IPS-20b (cell line): ENCODE data around the gene GP9.

Experiments used
- H3K27ac ChIP-seq: one replicate; pipeline ENCODE4 v1.5.1; 2013; ENCODE audit warnings: low read length
- H3K27me3 ChIP-seq: 2 replicates; pipeline ENCODE4 v1.6.1; 2013; ENCODE audit warnings: mild to moderate bottlenecking, low read length, inconsistent platforms; ENCODE audit not compliant: insufficient read depth
- H3K36me3 ChIP-seq: 2 replicates; pipeline ENCODE4 v1.6.1; 2013; ENCODE audit warnings: low read depth, mild to moderate bottlenecking, inconsistent platforms, low read length, moderate library complexity; ENCODE audit not compliant: insufficient read depth
- H3K4me1 ChIP-seq: 2 replicates; pipeline ENCODE4 v1.6.1; 2013; ENCODE audit warnings: mild to moderate bottlenecking, control low read depth, inconsistent platforms, low read length, moderate library complexity; ENCODE audit not compliant: insufficient read depth
- H3K4me3 ChIP-seq: 2 replicates; pipeline ENCODE4 v1.5.1; 2013; ENCODE audit warnings: mild to moderate bottlenecking, low read length, inconsistent platforms
- H3K9ac ChIP-seq: 2 replicates; pipeline ENCODE4 v1.6.1; 2013; ENCODE audit warnings: low read depth, mild to moderate bottlenecking, inconsistent platforms, low read length, moderate library complexity
- H3K9me3 ChIP-seq: 2 replicates; pipeline ENCODE4 v1.6.1; 2013; ENCODE audit warnings: mild to moderate bottlenecking, low read depth, low read length, inconsistent platforms; ENCODE audit not compliant: insufficient read depth

GP9 gene

GRCh38 chr3:129040039-129040336, 20.6 kb upstream of the GP9 start:
- no peak overlapping the region for H3K27ac ChIP-seq
- no peaks in the 10 kb centered on the region for H3K36me3 ChIP-seq
- no peak overlapping the region for H3K9ac ChIP-seq
- H3K4me3 ChIP-seq: no peak overlapping the region
- H3K9me3 ChIP-seq: no peaks in the 10 kb centered on the region
- H3K4me1 ChIP-seq: no peaks in the 10 kb centered on the region
- H3K27me3 ChIP-seq: no peaks in the 10 kb centered on the region

GRCh38 chr3:129040579-129041300, 19.8 kb upstream of the GP9 start:
- no peaks in the 10 kb centered on the region for H3K4me1 ChIP-seq
- H3K4me3 ChIP-seq: no peak overlapping the region
- H3K9ac ChIP-seq: no peak overlapping the region
- no peaks in the 10 kb centered on the region for H3K36me3 ChIP-seq
- H3K27me3 ChIP-seq: no peaks in the 10 kb centered on the region
- H3K27ac ChIP-seq: no peak overlapping the region
- H3K9me3 ChIP-seq: no peaks in the 10 kb centered on the region

- no peaks in the 10 kb centered on the region for H3K36me3 ChIP-seq
- H3K4me3 ChIP-seq: no peak overlapping the region
- H3K27ac ChIP-seq: no peak overlapping the region
- no peaks in the 10 kb centered on the region; the same call in 1 of the 2 replicates for H3K27me3 ChIP-seq
- H3K9ac ChIP-seq: no peak overlapping the region
- no peaks in the 10 kb centered on the region for H3K4me1 ChIP-seq
- H3K9me3 ChIP-seq: no peaks in the 10 kb centered on the region
Measured at GRCh38 chr3:129045675-129046036, 14.9 kb upstream of the GP9 start.

GRCh38 chr3:129046037-129046731, 14.4 kb upstream of the GP9 start:
- H3K4me1 ChIP-seq: no peaks in the 10 kb centered on the region
- no peak overlapping the region for H3K9ac ChIP-seq
- no peak overlapping the region for H3K4me3 ChIP-seq
- H3K27me3 ChIP-seq: no peaks in the 10 kb centered on the region; the same call in 1 of the 2 replicates
- no peak overlapping the region for H3K27ac ChIP-seq
- H3K36me3 ChIP-seq: no peaks in the 10 kb centered on the region
- no peaks in the 10 kb centered on the region for H3K9me3 ChIP-seq

- H3K27ac ChIP-seq: no peak overlapping the region
- no peaks in the 10 kb centered on the region for H3K9me3 ChIP-seq
- no peak overlapping the region for H3K9ac ChIP-seq
- no peaks in the 10 kb centered on the region; the same call in 1 of the 2 replicates for H3K27me3 ChIP-seq
- no peaks in the 10 kb centered on the region for H3K4me1 ChIP-seq
- H3K36me3 ChIP-seq: no peaks in the 10 kb centered on the region
- no peak overlapping the region for H3K4me3 ChIP-seq
Measured at GRCh38 chr3:129046732-129047552, 13.6 kb upstream of the GP9 start.

- no peaks in the 10 kb centered on the region; the same call in 1 of the 2 replicates for H3K27me3 ChIP-seq
- no peaks in the 10 kb centered on the region for H3K9me3 ChIP-seq
- no peaks in the 10 kb centered on the region for H3K36me3 ChIP-seq
- no peak overlapping the region for H3K4me3 ChIP-seq
- H3K4me1 ChIP-seq: no peaks in the 10 kb centered on the region
- H3K9ac ChIP-seq: no peak overlapping the region
- no peak overlapping the region for H3K27ac ChIP-seq
Measured at GRCh38 chr3:129047553-129047839, 13.1 kb upstream of the GP9 start.

GRCh38 chr3:129050556-129051295, 9.9 kb upstream of the GP9 start:
- Histone ChIP-seq H3K27me3 (no peaks in the 10 kb centered on the region; the same call in 1 of the 2 replicates), H3K4me1 (no peaks in the 10 kb centered on the region), H3K9me3 (no peaks in the 10 kb centered on the region), H3K9ac (no peak overlapping the region), H3K27ac (no peak overlapping the region), H3K36me3 (no peaks in the 10 kb centered on the region), H3K4me3 (no peak overlapping the region)

GRCh38 chr3:129051871-129052340, 8.7 kb upstream of the GP9 start:
- H3K27me3 ChIP-seq: no peaks in the 10 kb centered on the region; the same call in 1 of the 2 replicates
- no peak overlapping the region for H3K27ac ChIP-seq
- H3K4me3 ChIP-seq: no peak overlapping the region
- no peaks in the 10 kb centered on the region for H3K4me1 ChIP-seq
- H3K9ac ChIP-seq: no peak overlapping the region
- no peaks in the 10 kb centered on the region for H3K9me3 ChIP-seq
- H3K36me3 ChIP-seq: no peaks in the 10 kb centered on the region

- Histone ChIP-seq H3K4me1 (no peaks in the 10 kb centered on the region), H3K4me3 (no peak overlapping the region), H3K27ac (no peak overlapping the region), H3K9ac (no peak overlapping the region), H3K36me3 (no peaks in the 10 kb centered on the region), H3K27me3 (no peaks in the 10 kb centered on the region), H3K9me3 (no peaks in the 10 kb centered on the region)
Measured at GRCh38 chr3:129052675-129053074, 7.9 kb upstream of the GP9 start.

- H3K4me3 ChIP-seq: no peak overlapping the region
- H3K9me3 ChIP-seq: no peaks in the 10 kb centered on the region
- H3K36me3 ChIP-seq: no peaks in the 10 kb centered on the region
- no peak overlapping the region for H3K9ac ChIP-seq
- H3K27me3 ChIP-seq: no peaks in the 10 kb centered on the region
- no peaks in the 10 kb centered on the region for H3K4me1 ChIP-seq
- H3K27ac ChIP-seq: no peak overlapping the region
Measured at GRCh38 chr3:129054605-129055104, 5.9 kb upstream of the GP9 start.

- Histone ChIP-seq H3K27me3 (no peaks in the 10 kb centered on the region), H3K36me3 (no peaks in the 10 kb centered on the region), H3K9ac (no peak overlapping the region), H3K4me1 (no peaks in the 10 kb centered on the region), H3K27ac (no peak overlapping the region), H3K4me3 (no peak overlapping the region), H3K9me3 (no peaks in the 10 kb centered on the region)
Measured at GRCh38 chr3:129056451-129057173, 4.0 kb upstream of the GP9 start.
